ENCODE measurements around the gene ARMC2.
A peak's percentile ranks its signal among the peaks of the same experiment; 100 is the strongest.
"Not testable (repeated sequence)": the region's sequence is repeated elsewhere in the genome, so short reads cannot be mapped to it uniquely, and the experiment has no call there.

Gene ARMC2

GRCh38 chr6:108872141-108872557 is 23.9 kb downstream of the ARMC2 start:
- peak in 4 of 51 donors; percentile 11 to 59 (median 16) for DNase-seq

GRCh38 chr6:108872575-108872974 is 24.4 kb downstream of the ARMC2 start:
- peak in 1 of 51 donors; percentile 16 for DNase-seq

GRCh38 chr6:108873251-108873650 is 25.0 kb downstream of the ARMC2 start:
- no peak for DNase-seq

- DNase-seq = no peak
Observed at GRCh38 chr6:108873971-108874370, 25.7 kb downstream of the ARMC2 start.

- no peak for DNase-seq
Observed at GRCh38 chr6:108874470-108875160, 26.4 kb downstream of the ARMC2 start.

GRCh38 chr6:108875161-108875555 is 26.9 kb downstream of the ARMC2 start:
- DNase-seq = no peak

GRCh38 chr6:108877046-108877751 is 29.0 kb downstream of the ARMC2 start:
- peak in 7 of 51 donors; percentile 2 to 15 (median 6) for DNase-seq

- no peak for DNase-seq
Observed at GRCh38 chr6:108878942-108879341, 30.7 kb downstream of the ARMC2 start.

GRCh38 chr6:108883172-108883571 is 35.0 kb downstream of the ARMC2 start:
- no peak for DNase-seq

- no peak for DNase-seq
Observed at GRCh38 chr6:108884211-108885059, 36.2 kb downstream of the ARMC2 start.

GRCh38 chr6:108888052-108888451 is 39.8 kb downstream of the ARMC2 start:
- DNase-seq = no peak

- no peak for DNase-seq
Observed at GRCh38 chr6:108888745-108889144, 40.5 kb downstream of the ARMC2 start.

- not testable (repeated sequence) for DNase-seq
Observed at GRCh38 chr6:108890898-108891297, 42.7 kb downstream of the ARMC2 start.

GRCh38 chr6:108895571-108895970 is 47.3 kb downstream of the ARMC2 start:
- DNase-seq = no peak

- DNase-seq = no peak
Observed at GRCh38 chr6:108896111-108896661, 48.0 kb downstream of the ARMC2 start.

- no peak for DNase-seq
Observed at GRCh38 chr6:108897371-108897770, 49.1 kb downstream of the ARMC2 start.

- DNase-seq = no peak
Observed at GRCh38 chr6:108902382-108902792, 54.2 kb downstream of the ARMC2 start.

GRCh38 chr6:108903796-108904195 is 55.6 kb downstream of the ARMC2 start:
- DNase-seq = no peak

- no peak for DNase-seq
Observed at GRCh38 chr6:108904741-108905140, 56.5 kb downstream of the ARMC2 start.

- peak in 1 of 51 donors; percentile 3 for DNase-seq
Observed at GRCh38 chr6:108914235-108915022, 66.2 kb downstream of the ARMC2 start.

- DNase-seq = no peak
Observed at GRCh38 chr6:108915258-108915657, 67.0 kb downstream of the ARMC2 start.

Data from hypothalamus (tissue), 51 donors.